ENCODE measurements around the gene VPREB3.
A peak's percentile ranks its signal among the peaks of the same experiment; 100 is the strongest.

Gene VPREB3

GRCh38 chr22:23782252-23782651 is 28.0 kb upstream of the VPREB3 start:
- no peak for DNase-seq

- no peak for DNase-seq
Observed at GRCh38 chr22:23781511-23782183, 27.4 kb upstream of the VPREB3 start.

- DNase-seq, result no peak
Observed at GRCh38 chr22:23781065-23781464, 26.8 kb upstream of the VPREB3 start.

- DNase-seq, result no peak
Observed at GRCh38 chr22:23780146-23780748, 26.0 kb upstream of the VPREB3 start.

GRCh38 chr22:23779731-23780130 is 25.5 kb upstream of the VPREB3 start:
- DNase-seq, result no peak

- no peak for DNase-seq
Observed at GRCh38 chr22:23779083-23779482, 24.9 kb upstream of the VPREB3 start.

GRCh38 chr22:23778577-23778900 is 24.3 kb upstream of the VPREB3 start:
- no peak for DNase-seq

- no peak for DNase-seq
Observed at GRCh38 chr22:23777776-23778576, 23.8 kb upstream of the VPREB3 start.

- DNase-seq, result no peak
Observed at GRCh38 chr22:23775779-23776375, 21.7 kb upstream of the VPREB3 start.

GRCh38 chr22:23774922-23775436 is 20.8 kb upstream of the VPREB3 start:
- DNase-seq, result no peak

GRCh38 chr22:23774114-23774921 is 20.1 kb upstream of the VPREB3 start:
- DNase-seq, result no peak

- DNase-seq, result no peak
Observed at GRCh38 chr22:23773483-23774113, 19.4 kb upstream of the VPREB3 start.

- peak; percentile 44 for DNase-seq
Observed at GRCh38 chr22:23772649-23773473, 18.6 kb upstream of the VPREB3 start, which contains the start of gene MMP11. MMP11 (plus strand) TSS chr22:23772849; CDS start chr22:23772871, 22 bp downstream.

GRCh38 chr22:23772315-23772648 is 18.1 kb upstream of the VPREB3 start:
- no peak for DNase-seq

- DNase-seq, result no peak
Observed at GRCh38 chr22:23769321-23769965, 15.2 kb upstream of the VPREB3 start.

- peak; percentile 59 for DNase-seq
Observed at GRCh38 chr22:23767673-23768548, 13.7 kb upstream of the VPREB3 start, which contains the start of gene CHCHD10. CHCHD10 (minus strand) TSS chr22:23767972; CDS start chr22:23767874, 98 bp downstream.

GRCh38 chr22:23767303-23767672 is 13.1 kb upstream of the VPREB3 start:
- no peak for DNase-seq

GRCh38 chr22:23764899-23765881 is 11.0 kb upstream of the VPREB3 start:
- no peak for DNase-seq
